SH-SY5Y (cell line): ENCODE results near the gene MACROD2.

Source experiments
- GATA2 ChIP-seq: IDR thresholded peaks from 2 replicates; pipeline ENCODE4 v1.6.1; 2011; ENCODE audit warnings: mild to moderate bottlenecking, low read depth, low read length
- GATA3 ChIP-seq: IDR thresholded peaks from 2 replicates; pipeline ENCODE4 v1.6.1; 2011; ENCODE audit warnings: low read depth, mild to moderate bottlenecking, low read length, moderate library complexity

- TF ChIP-seq GATA3 (no peak), GATA2 (no peak)
Measured at GRCh38 chr20:15068486-15068885, 1073.2 kb downstream of the MACROD2 start.
